HG03103 (cell line): ENCODE results near the gene MICOS13.
"Not testable (repeated sequence)": the region's sequence is repeated elsewhere in the genome, so short reads cannot be mapped to it uniquely, and the experiment has no call there.

Source experiments
- ATAC-seq: cut with Tn5 transposase; IDR thresholded peaks from one replicate; pipeline ENCODE4 v1.9.1; 2021; ENCODE audit warnings: low read depth; ENCODE audit not compliant: unreplicated experiment

Gene MICOS13

DNA sequence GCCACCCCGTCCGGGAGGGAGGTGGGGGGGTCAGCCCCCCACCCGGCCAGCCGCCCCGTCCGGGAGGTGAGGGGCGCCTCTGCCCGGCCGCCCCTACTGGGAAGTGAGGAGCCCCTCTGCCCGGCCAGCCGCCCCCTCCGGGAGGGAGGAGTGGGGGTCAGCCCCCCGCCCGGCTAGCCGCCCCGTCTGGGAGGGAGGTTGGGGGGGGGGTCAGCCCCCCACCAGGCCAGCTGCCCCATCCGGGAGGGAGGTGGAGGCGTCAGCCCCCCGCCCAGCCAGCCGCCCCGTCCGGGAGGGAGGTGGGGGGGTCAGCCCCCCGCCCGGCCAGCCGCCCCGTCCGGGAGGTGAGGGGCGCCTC is 21.7 kb upstream of the MICOS13 start:
- not testable (repeated sequence) for ATAC-seq

DNA sequence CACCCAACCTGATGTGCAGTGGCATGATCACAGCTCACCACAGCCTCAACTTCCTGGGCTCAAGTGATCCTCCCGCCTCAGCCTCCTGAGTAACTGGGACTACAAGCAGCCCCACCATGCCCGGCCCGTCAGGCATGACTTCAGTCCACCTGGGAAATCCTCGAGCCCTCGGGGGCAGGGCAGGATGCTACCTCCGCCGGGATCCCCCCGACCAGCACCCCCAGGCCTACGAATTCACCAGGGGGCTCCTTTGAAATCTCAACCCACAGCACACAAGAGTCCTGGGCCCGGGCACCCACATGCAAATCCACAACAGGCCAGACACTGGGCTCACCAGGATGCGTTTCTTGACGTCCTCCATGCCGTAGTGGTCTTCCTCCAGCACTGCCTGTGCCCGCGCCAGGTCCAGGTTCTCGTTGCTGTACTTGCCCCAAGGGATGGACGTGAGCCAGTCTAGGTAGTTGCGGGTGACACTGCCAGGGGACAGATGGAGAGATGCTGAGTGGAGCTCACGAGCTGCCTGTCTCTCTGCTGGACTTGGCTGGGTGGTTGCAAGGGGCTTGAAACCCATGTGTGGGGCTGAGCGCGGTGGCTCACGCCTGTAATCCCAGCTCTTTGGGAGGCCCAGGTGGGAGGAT is 20.3 kb upstream of the MICOS13 start:
- no peak for ATAC-seq

- ATAC-seq, result no peak
These were observed 18.5 kb upstream of the MICOS13 start for GRCh38 chr19:5698635-5699422.

- no peak for ATAC-seq
These were observed 17.7 kb upstream of the MICOS13 start for GRCh38 chr19:5697890-5698634.

- no peak for ATAC-seq
These were observed 16.9 kb upstream of the MICOS13 start for GRCh38 chr19:5697022-5697889.

DNA sequence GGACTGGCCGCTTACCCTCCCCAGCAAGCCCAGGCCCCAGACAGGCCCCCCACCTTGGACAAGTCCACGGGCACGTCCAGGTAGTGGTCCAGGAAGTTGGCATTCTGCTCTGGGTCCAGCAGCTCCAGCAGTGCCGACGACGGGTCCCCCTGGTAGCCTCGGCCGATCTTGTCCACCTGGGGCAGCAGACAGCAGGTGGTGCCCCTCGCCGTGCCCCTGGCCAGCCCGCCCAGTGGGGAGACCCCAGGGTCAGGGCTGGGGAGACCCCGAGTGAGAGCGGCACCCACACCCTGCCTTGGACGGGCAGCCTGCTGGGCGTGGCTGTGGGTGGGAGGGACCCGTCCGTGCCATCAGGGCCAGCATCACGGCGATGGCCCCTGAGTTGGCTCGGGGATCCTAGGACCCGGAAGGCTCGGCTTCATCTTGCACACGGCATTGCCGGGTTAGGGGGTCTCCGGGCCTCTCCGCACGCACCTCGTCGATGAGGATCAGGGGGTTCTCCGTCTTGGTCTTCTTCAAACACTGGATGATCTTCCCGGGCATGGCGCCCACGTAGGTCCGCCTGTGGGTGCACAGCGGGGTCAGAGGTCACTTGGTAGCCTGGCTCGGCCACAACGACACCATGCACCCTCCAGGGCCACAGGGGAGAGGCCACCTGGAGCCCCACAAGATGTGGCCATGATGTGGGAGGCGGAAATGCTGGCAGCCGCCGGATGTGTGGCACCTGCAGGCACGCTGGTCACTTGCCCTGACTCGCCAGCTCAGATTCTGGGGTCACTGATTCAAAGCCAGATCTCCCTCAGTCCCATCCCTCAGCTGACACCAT is 16.1 kb upstream of the MICOS13 start:
- no peak for ATAC-seq

GRCh38 chr19:5695649-5696195 is 15.4 kb upstream of the MICOS13 start:
- ATAC-seq, result no peak

GRCh38 chr19:5694956-5695648 is 14.8 kb upstream of the MICOS13 start:
- ATAC-seq, result no peak

DNA sequence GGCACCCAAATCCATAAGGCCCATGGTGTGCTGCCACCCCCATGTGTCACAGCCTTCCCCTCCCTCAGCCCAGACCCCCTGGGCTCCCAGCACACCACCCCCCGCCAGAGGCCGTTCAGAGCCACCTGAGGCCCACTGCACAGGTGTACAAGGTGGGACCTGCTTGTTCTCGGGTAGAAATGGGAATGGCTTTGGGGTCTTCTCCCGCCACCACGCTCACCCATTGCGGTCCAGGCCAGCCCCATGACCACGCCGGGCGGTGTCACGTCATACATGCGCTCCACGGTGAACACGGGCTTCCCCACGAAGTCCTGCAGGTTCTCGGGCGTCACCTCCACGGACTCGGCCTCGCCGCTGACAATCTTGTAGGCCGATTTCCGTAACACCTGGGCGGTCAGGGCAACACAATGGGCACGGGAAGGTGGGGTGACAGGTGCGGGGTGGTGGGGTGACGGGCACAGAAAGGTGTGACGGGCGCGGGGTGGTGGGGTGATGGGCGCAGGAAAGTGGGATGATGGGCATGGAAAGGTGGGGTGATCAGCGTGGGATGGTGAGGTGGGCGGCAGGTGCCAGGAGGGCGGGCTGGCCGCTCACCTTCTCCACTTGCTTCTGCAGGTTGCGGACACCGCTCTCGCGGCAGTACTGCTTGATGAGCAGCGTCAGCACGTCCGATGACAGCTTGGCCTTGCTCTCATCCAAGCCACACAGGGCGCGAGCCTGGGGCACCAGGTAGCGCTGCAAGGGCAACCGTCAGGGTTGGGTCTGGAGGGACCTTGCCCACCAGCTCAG is 14.0 kb upstream of the MICOS13 start:
- no peak for ATAC-seq

DNA sequence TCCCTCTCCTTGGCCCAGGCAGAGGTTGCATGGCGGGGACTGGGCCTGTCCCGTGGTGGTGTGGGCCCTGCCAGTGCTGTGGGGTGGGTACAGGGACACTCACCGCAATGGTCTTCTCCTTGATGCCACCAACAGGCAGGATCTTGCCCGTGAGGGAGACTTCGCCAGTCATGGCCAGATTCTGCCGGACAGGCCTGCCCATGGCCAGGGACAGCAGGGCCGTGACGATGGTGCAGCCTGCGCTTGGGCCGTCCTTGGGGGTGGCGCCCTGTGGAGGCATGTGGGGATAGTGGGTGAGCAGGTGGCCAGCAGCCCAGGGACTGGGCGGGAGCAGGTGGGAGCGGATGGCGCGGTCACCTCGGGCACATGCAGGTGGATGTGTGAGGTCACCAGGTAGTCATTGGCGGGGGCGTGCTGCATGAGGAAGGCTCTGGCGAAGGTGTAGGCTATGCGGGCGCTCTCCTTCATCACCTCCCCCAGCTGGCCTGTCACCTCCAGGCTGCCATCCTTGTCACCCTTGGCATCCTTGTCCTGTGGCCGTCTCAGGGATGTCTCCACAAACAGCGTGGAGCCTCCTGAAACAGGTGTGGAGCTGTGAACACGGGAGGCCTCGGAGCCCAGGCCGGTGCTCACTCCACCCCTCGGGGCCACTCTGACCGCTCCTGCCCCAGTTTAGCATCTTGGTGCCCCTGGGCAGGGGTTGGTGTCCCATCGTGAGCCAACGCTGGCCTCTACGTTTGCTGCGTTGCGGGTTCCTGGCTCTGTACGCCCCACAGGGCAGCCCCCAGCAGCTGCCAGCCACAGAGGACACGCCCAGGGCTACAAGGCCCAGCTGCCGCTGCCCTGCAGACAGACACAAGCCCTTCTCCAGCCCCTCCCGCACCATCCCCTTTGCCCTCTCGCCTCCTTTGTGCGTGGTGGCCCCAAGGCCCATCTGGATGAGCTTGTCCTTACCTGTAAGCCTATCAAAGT is 13.2 kb upstream of the MICOS13 start:
- no peak for ATAC-seq

- ATAC-seq, result no peak
These were observed 12.4 kb upstream of the MICOS13 start for GRCh38 chr19:5692723-5693194.

DNA sequence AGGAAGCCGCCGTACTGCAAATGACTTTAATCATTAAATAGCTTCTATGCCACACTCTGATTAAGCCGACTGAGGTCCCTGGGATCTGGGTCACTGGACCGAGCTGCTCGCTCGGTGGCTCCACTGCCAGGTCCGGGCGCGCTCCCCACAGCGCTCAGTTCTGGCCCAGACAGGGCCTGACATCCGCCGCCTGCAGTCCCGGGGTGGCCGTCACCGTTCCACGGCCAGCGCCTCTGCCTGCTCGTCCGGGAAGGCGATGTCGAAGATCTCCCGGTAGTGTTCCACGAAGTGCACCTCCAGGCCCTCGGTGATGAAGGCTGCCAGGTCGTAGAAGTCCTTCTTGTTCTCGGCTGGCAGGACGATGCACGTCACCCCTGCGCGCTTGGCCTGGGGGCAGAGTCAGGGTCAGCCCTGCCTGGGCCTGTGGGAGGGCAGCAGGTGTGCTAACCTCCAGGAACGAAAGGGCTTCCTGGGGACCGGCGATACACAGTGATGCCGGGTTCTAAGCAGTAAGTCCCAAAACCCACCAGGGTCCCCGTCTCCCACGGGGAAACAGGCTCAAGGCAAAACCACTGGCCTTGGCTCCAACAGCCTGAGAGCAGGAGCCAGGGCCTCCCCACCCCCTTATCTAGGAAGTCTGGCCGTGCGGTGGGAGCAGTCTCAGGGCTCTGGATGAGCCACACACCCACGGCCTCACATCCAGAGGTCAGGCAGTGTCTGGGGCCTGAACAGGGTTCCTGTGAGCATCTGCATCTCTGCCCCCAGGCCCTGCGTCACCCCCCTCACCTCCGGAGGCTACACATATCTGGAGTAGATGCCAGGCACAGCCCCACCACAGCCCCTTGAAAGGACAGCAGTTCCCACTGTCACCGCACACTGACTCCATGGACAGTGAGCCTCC is 11.8 kb upstream of the MICOS13 start:
- no peak for ATAC-seq

- no peak for ATAC-seq
These were observed 10.9 kb upstream of the MICOS13 start for GRCh38 chr19:5690955-5691821.

DNA sequence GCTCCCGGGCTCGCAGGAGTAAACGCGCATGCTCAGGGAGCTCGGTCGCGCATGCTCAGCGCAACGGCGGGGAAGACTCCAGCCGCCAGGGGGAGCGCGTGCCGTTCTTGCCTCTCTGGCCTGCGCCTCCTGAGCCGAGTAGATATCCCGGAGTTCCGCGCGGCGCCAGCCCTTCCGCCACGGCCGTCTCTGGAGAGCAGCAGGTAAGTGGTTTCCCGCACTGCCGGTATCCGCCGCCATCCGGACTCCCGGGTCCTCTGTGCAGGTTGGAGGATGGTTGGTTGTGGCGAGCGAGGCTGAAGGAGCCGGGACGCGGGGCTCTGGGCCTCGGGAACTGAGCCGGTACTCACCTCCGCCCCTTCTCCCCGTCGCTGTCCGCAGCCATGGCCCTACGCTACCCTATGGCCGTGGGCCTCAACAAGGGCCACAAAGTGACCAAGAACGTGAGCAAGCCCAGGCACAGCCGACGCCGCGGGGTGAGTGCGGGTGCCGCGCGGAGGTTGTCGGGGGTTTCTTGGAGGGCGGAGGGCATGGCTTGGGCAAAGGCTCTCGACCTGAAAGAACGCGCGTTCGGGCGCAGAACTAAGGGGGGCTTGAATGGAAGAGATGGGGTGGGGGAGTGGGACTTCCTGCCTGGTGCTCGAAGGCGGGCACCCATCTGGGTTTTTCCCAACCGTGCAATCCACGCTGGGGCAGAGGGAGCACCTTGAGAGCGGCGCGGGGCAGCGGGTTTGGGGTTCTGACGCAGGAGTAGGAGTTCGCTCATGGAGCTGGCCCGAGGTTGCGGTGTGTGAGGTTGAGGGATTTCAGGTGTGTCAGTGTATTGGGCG is 10.0 kb upstream of the MICOS13 start, which contains the start of gene RPL36:
RPL36 (plus strand) TSS at position 171 of the 830 bp plus-strand sequence; CDS start at position 384, 213 bp downstream.
- ATAC-seq, result peak; percentile 43
